Fibroblast of gingiva (primary cell): ENCODE results near the gene RFNG.
"Not testable (repeated sequence)": the region's sequence is repeated elsewhere in the genome, so short reads cannot be mapped to it uniquely, and the experiment has no call there.

Experiments used
- DNase-seq: peaks from one replicate; pipeline ENCODE4 v3.0.0-alpha.2; 2011; ENCODE audit warnings: low read depth

The RFNG gene

GRCh38 chr17:82042649-82043048 is 9.0 kb downstream of the RFNG start:
- DNase-seq, result no peak

DNA sequence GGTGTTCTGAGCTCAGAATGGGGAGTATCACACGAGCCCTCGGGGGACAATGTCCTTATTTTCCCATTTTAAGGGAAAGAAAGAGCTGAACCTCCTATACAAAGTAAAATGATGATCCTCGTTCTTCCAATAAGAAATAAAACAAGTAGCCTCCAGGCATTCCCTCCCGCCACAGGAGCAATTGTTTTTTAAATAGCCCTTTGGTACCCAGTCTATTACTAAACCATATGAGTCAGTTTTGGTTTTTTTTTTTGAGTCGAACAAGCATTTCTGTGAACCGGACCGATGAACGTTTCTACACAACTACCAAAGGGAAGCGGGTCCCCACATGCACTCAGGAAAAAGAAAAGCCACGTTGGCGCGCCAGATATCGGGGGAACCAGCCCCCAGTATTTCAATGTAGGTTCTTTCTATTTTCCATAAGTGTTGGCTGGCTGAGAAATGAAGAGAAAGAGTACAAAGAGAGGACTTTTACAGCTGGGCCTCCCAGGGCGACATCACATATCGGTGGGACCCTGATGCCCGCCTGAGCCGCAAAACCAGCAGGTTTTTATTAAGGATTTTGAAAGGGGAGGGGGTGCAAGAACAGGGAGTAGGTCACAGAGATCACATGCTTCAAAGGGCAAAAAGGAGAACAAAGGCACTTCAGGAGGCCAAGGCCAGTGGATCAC is 10.3 kb downstream of the RFNG start:
- DNase-seq, result no peak

DNA sequence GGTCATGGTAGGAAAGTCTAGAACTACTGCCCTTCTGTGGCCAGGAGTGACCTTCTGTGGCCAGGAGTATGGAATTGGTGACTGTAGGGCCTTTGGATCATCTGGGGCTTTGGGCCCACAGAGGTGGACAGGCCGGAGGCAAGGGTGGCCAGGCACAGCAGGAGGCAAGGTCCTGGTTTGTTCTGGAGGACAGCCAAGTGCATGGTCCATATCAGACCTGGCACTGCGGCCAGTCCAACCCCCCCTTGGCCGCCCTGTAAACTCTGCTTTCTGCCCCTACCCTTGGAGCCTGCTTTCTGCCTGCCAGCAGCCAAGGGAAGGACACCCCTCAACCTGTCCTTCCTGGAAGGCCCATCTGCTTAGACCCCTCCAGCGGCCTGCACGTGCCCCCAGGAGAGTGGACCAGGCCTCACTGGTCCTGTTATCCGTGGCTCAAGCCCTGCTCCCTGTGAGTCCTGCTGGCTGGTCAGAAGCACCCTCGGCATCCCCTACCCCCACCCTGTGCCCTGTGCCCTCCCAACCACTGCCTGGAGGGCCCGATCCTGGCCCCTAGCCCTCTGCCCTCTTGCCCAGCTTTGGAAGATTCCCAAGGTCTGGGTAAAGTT is 11.8 kb downstream of the RFNG start:
- no peak for DNase-seq

GRCh38 chr17:82038796-82039409 is 12.7 kb downstream of the RFNG start:
- not testable (repeated sequence) for DNase-seq

DNA sequence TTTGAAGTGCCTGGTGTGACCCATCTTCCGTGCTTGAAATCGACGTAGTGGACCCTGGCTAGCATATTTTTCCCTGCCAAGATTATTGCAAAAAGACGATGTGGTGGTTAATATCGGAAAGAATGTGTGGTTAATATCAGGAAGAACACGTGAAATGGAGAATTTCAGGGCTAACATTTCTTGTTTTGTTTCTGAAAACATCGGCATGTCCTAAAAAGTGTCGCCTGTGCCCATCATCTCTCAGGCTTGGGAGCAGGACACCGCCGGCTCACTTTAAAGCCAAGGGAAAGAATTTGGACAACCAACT is 13.8 kb downstream of the RFNG start:
- no peak for DNase-seq

DNA sequence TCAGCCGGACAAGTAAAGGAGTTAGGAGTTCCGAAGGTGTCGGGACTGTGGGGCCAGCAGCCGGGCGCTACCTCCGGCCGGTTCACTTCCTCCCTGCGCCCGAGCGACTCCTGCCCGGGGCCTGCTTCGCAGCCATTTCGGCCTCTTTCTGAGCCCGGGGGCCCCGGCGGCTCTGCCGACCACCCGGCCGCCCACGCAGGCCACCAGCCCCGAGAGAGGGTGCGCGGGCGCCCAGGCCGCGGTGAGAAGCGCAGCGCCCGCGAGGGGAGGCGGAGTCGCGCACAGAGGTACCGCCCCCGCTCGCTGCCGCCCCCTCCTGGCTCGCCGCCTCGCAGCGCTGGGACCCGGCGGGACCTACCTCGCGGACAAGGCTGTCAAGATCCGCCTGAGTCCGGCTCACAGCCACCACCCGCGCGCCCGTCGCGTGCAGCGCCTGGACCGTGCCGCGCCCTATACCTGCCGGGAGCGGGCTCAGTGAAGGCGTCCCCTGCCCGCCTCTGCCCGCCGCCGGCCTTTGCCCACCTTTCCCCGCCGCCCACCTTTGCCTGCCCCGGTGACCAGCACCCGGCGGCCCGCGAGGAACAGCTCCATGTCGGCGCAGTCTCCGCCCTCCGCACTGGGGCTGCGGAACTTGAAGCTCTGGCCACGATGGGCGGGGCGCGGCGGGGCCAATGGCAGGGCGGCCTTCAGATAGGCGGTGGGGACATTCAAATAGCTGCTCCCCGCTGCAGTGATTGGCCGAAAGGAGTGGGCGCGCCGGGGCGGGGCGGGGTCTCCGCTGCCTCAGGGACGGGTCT is 14.3 kb downstream of the RFNG start, which contains the start of gene DCXR:
TSS of gene DCXR (minus strand) at position 606 of the 797 bp plus-strand sequence. CDS start at position 591, 15 bp downstream.
- DNase-seq, result peak; percentile 96

DNA sequence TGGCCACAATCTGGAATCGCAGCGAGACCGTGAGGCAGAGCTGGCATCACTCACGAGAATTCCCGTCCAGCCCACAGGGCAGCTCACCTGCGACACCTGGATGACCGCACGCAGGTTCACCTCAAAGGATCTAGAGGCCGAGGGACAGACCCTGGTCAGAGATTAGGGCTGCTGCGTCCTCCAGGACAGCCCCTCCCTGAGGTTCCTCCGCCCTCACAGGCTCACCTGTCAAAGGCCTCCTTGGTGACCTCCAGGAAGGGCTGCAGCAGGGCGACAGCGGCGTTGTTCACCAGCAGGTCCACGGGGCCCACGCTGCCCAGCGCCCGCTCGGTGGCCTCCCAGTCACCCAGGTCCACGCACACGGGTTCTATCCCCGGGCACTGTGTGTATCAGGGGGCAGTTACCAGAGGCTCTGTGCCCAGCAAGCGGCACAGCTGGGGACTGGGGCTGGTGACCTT is 14.9 kb downstream of the RFNG start:
- DNase-seq, result no peak

GRCh38 chr17:82035956-82036633 is 15.5 kb downstream of the RFNG start:
- DNase-seq, result no peak

GRCh38 chr17:82035488-82035887 is 16.1 kb downstream of the RFNG start:
- no peak for DNase-seq

DNA sequence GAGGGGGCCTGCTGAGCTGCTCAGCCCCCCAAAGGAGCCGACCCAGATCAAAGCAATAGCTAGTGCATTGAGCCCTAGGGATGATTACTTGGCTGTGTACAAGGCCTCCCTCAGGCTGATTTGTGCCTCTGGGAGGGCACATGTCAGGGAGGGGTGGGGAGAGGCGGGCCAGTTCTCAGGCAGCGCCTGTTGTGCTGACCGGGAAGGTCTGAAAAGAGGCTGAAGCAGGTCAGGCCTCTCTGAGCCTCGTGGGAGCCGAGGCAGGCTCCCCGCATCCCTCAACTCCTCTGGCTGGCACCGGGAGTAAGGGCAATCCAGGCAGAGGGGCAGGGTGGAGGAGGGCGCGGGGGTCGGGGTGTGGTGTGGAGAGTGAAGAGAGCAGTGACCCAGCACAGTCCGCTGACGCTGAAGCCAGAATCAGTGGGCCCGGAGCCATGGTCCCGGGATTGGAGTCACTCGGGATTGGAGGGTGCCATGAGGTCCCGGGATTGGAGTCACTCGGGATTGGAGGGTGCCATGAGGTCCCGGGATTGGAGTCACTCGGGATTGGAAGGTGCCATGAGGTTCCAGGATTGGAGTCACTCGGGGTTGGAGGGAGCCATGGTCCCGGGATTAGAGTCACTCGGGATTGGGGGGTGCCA is 17.1 kb downstream of the RFNG start:
- no peak for DNase-seq

GRCh38 chr17:82033359-82034085 is 18.1 kb downstream of the RFNG start:
- no peak for DNase-seq

DNA sequence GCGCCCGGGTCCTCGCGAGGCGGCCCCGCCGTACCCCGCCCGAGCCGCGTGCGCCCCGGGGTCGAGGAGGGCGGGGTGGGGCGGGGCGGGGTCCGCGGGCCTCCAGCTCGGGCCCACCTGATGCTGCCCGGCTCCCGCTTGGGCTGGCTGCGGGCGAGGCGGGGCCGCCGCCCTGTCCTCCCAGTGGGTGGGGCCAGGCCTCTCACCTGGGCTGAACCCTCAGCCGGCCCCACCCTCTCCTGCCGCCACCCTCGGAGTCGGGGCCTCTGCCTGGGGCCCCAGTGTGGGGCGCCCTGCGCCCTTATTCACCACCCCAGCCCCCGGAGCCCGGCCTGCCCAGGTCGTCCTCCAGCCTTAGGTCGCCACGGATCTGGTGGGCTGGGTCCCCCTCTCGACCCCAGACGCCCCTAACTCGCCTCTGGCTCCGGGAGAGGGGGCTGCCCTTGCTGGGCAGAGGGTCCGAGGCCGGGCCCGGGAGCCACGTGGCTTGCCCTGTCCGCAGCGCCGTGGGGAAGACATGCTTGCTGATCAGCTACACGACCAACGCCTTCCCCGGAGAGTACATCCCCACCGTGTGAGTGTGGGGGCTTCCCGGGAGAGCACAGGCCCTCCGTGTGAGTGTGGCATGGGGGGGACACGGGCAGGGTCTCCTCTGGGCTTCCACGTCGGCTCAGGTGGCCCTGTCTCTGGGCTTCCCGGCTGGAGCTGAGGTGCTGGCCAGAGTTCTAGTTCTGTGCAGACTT is 19.6 kb downstream of the RFNG start:
- no peak for DNase-seq

DNA sequence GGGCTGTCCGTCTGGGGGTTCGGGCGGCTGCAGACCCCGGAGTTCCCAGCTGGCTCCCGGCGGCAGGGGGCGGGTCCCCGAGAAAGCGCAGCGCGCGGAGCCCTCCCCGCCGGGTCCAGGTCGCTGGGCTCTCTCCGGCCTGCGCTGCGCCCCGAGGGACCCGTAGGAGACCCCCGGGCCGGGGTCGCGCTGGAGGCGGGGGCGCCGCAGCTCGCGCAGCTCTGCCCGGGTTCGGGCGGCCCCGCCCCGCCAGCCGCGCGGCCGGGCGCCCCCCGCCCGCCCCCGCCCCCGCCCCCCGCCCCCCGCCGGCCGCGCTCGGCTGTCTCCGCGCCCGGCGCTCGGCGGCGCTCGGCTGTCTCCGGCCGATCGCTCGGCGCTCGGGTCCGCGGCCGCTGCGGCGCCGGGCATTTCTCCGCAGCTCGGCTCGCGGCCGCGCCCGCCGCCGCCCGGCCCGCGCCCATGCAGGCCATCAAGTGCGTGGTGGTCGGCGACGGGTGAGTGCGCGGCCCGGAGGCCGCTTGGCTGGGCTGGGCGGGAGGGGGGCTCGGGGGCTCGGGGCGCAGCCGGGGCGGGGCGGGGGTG is 20.2 kb downstream of the RFNG start, which contains the start of gene RAC3:
TSS of gene RAC3 (plus strand) at position 376 of the 582 bp plus-strand sequence. CDS start at position 460, 84 bp downstream.
- DNase-seq, result no peak

GRCh38 chr17:82030470-82031302 is 20.9 kb downstream of the RFNG start:
- peak; percentile 80 for DNase-seq

- no peak for DNase-seq
Observed at GRCh38 chr17:82029990-82030469, 21.6 kb downstream of the RFNG start.

DNA sequence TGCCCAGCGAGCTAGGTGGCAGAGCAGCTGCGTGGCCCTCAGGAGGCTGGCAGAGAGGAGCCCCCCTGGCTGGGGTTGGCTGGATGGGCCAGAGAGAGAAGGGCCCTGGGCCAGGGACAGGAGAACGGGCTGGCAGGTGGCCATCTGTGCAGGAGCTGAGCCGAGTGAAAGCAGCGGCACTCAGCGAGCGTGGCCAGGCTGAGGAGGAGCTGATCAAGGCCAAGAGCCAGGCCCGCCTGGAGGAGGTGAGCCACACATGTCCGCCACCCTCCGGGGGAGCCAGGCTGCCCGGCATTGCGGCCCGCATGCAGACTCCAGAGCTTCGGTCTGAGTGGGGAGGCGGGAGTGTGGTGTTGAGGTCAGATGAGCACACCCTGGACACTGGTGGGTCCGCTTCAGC is 22.2 kb downstream of the RFNG start:
- no peak for DNase-seq

- DNase-seq, result no peak
Observed at GRCh38 chr17:82028966-82029365, 22.6 kb downstream of the RFNG start.

GRCh38 chr17:82028246-82028645 is 23.4 kb downstream of the RFNG start:
- DNase-seq, result no peak
